ENCODE results near the gene SLITRK3. TPM values are rescaled to one million over a fixed set of nuclear protein-coding genes. Genes with fewer than 3 reads are reported as not detected.
A peak's percentile ranks its signal among the peaks of the same experiment; 100 is the strongest.

SLITRK3 gene
- total and polyA plus RNA-seq, 8 donors: 0.02 to 0.12 (median 0.03) TPM; not detected in 4

- TF ChIP-seq CTCF (IDR thresholded peaks at IDR 0.05): no peak
- Histone ChIP-seq H3K4me3 (peak overlapping the region in 3 of 4 donors; percentile 8 to 42 (median 26)), H3K9me3 (no peaks in the 10 kb centered on the region), H3K36me3 (no peaks in the 10 kb centered on the region), H3K27me3 (peaks cover 0 to 63% (median 13%) of the 10 kb centered on the region in 4 donors), H3K27ac (no peak overlapping the region), H3K4me1 (peaks cover 0 to 16% (median 0%) of the 10 kb centered on the region in 3 donors)
- intact Hi-C loops (cut with DNase I): no loop called here
- DNase-seq (peak in 3 of 6 donors; percentile 17 to 56 (median 47)), FAIRE-seq (no peak), ATAC-seq (peak in 3 of 4 donors; percentile 39 to 55 (median 46))
- 3 to 5% methylated on average over 40 to 50 of the region's 50 CpGs for WGBS, 2 donors
Measured at GRCh38 chr3:165196577-165197480, 645 bp upstream of the SLITRK3 start.

DNA sequence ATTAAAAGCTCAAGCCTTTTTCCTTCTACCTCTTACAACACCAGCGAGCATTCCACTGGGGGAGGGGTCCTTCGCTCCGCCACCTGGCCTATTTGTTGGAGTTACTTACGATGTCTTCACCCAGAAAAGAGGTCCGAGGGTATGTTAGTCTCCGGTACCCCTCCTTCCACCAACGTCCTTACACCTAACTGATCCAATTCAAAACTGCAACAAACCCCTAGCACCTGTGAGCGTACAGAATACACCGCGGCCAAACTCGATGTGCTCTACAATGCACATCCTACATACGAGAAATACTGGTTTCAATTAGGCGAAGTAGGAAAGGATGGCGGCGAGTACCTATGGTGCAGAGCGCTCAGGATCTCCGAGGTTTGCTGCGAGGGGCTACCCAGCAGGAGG, 944 bp downstream of the SLITRK3 start:
- ATAC-seq (peak in 3 of 4 donors; percentile 37 to 49 (median 43)), FAIRE-seq (no peak), DNase-seq (peak in 1 of 6 donors; percentile 35)
- Histone ChIP-seq H3K4me3 (peak overlapping the region in 3 of 4 donors; percentile 12 to 42 (median 26)), H3K4me1 (peaks cover 0 to 16% (median 0%) of the 10 kb centered on the region in 3 donors), H3K27me3 (peaks cover 0 to 52% (median 13%) of the 10 kb centered on the region in 4 donors), H3K9me3 (no peaks in the 10 kb centered on the region), H3K36me3 (no peaks in the 10 kb centered on the region), H3K27ac (no peak overlapping the region)
- intact Hi-C loops (cut with DNase I): no loop called here
- 5 to 10% methylated on average over 18 of the region's 18 CpGs for WGBS, 2 donors
- no peak for TF ChIP-seq CTCF (IDR thresholded peaks at IDR 0.05)

- FAIRE-seq: no peak
- no peaks in the 10 kb centered on the region for H3K9me3 ChIP-seq
- ATAC-seq: peak in 1 of 4 donors; percentile 14
- 10 to 14% methylated on average over 22 of the region's 22 CpGs for WGBS, 2 donors
- DNase-seq: no peak
- no peaks in the 10 kb centered on the region for H3K36me3 ChIP-seq
- intact Hi-C loops (cut with DNase I): no loop called here
- H3K27ac ChIP-seq: no peak overlapping the region
- peaks cover 0 to 46% (median 11%) of the 10 kb centered on the region in 4 donors for H3K27me3 ChIP-seq
- peaks cover 0 to 16% (median 0%) of the 10 kb centered on the region in 3 donors for H3K4me1 ChIP-seq
- peak overlapping the region in 2 of 4 donors; percentile 26 to 42 for H3K4me3 ChIP-seq
- no peak for TF ChIP-seq CTCF (IDR thresholded peaks at IDR 0.05)
Measured at GRCh38 chr3:165194511-165195240, 1.5 kb downstream of the SLITRK3 start.

- DNase-seq (peak in 1 of 6 donors; percentile 13), ATAC-seq (no peak), FAIRE-seq (no peak)
- Histone ChIP-seq H3K9me3 (no peaks in the 10 kb centered on the region), H3K4me3 (no peak overlapping the region), H3K36me3 (no peaks in the 10 kb centered on the region), H3K4me1 (peaks cover 0 to 16% (median 0%) of the 10 kb centered on the region in 3 donors), H3K27me3 (peaks cover 0 to 35% (median 6%) of the 10 kb centered on the region in 4 donors), H3K27ac (no peak overlapping the region)
- TF ChIP-seq CTCF (IDR thresholded peaks at IDR 0.05): no peak
- intact Hi-C loops (cut with DNase I): no loop called here
- 6 to 10% methylated on average over 18 of the region's 18 CpGs for WGBS, 2 donors
Measured at GRCh38 chr3:165193366-165194254, 2.6 kb downstream of the SLITRK3 start.

Measured in pancreas (tissue), 10 donors.